Measurements from ENCODE around the gene CORO7.

DNA sequence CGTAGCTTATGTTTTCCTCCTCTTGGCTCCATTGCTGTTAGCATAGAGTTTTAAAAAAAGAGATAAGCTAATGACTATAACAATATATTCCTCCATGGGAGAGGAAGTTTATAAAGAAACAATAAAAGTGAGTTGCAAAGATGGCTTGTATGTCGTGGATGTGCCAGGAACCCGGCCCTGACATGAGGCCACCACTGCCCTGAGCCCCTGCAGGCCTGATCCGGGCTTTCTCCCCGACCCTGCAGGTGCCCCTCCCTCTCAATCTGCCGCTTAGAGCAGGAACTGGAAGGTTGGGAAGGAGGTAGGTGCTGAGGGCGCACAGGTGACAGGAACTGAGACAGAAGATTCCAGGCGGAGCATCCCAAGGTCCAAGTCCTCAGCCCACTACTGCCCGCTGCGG lies 76.9 kb downstream of the CORO7 start:
- no peak for TF ChIP-seq POLR2A (IDR thresholded peaks at IDR 0.05; ENCODE audit: low read depth, low read length)
- TF ChIP-seq TAF1 (IDR thresholded peaks at IDR 0.05; ENCODE audit: low read depth, low read length): no peak
